Lung (tissue), 12 donors: ENCODE measurements around the gene XPC. TPM values are rescaled to one million over a fixed set of nuclear protein-coding genes. Genes with fewer than 3 reads are reported as not detected.

Source experiments
- ATAC-seq: fragments of 200-7000 bp; cut with Tn5 transposase; one replicate; pipeline ENCODE4 v1.9.1; 2020; ENCODE audit warnings: moderate number of reproducible peaks; ENCODE audit not compliant: insufficient read depth, low FRiP score
- DNase-seq, 3 donors: peaks; one replicate each; pipeline ENCODE4 v3.0.0-alpha.2; 2013 to 2017
- H3K27ac ChIP-seq, 2 donors: one replicate each; pipeline ENCODE4 v1.5.1; 2013; ENCODE audit warnings: mild to moderate bottlenecking in 2 of 2, moderate library complexity in 2 of 2, control low read depth in 1 of 2, inconsistent platforms in 1 of 2, low read depth in 1 of 2, low read length in 1 of 2
- H3K27me3 ChIP-seq, 3 donors: one replicate each; pipeline ENCODE4 v1.5.1; 2013; ENCODE audit warnings: low read length in 2 of 3; ENCODE audit not compliant: control insufficient read depth in 3 of 3, insufficient read depth in 3 of 3
- H3K36me3 ChIP-seq, 4 donors: one replicate each; pipeline ENCODE4 v1.5.1; 2013; ENCODE audit warnings: low read length in 4 of 4, mild to moderate bottlenecking in 1 of 4, moderate library complexity in 1 of 4; ENCODE audit not compliant: control insufficient read depth in 4 of 4, insufficient read depth in 4 of 4
- H3K4me1 ChIP-seq, 5 donors: one replicate each; pipeline ENCODE4 v1.5.1; 2013; ENCODE audit warnings: low read length in 5 of 5, mild to moderate bottlenecking in 2 of 5, moderate library complexity in 1 of 5; ENCODE audit not compliant: control insufficient read depth in 5 of 5, insufficient read depth in 5 of 5
- H3K4me3 ChIP-seq: one replicate; pipeline ENCODE4 v1.5.1; 2013; ENCODE audit warnings: mild to moderate bottlenecking, control low read depth, moderate library complexity
- H3K9ac ChIP-seq, 2 donors: one replicate each; pipeline ENCODE4 v1.5.1; 2013; ENCODE audit warnings: low read length in 2 of 2, control low read depth in 1 of 2; ENCODE audit not compliant: insufficient read depth in 1 of 2
- H3K9me3 ChIP-seq, 4 donors: one replicate each; pipeline ENCODE4 v1.5.1; 2013; ENCODE audit warnings: low read length in 3 of 4, mild to moderate bottlenecking in 1 of 4, moderate library complexity in 1 of 4; ENCODE audit not compliant: control insufficient read depth in 4 of 4, insufficient read depth in 3 of 4
- CTCF ChIP-seq: IDR thresholded peaks from 2 replicates; pipeline ENCODE4 v1.5.1; 2012; ENCODE audit warnings: mild to moderate bottlenecking; ENCODE audit errors: control extremely low read depth, extremely low read depth
- WGBS, 2 donors: extraction: QIAGEN DNeasy Blood & Tissue Kit; methylation state at CpG; one replicate each; pipeline ENCODE4 v1.1.7; 2013; 5-methylcytosine and 5-hydroxymethylcytosine counted together
- polyA plus RNA-seq, 2 donors: library from polyadenylated mRNA; stranded (reverse); fragments of 200-250 nt; gene quantifications; one replicate each; pipeline ENCODE4 v1.2.1, GENCODE V29; 2013
- total RNA-seq, 2 donors: library from RNA; depleted of rRNA in 1 of 2; stranded (reverse); fragments of >200 nt in 1 of 2; gene quantifications; one replicate each; pipeline ENCODE4 v1.2.1, GENCODE V29; 2014 to 2021
- donor health status: control.
- donor health status: control.
- donor health status: Bipolar disorder and iron deficiency.
- donor health status: healthy.
- donor health status: DM: yes; HTN: yes; CAD: no.

The XPC gene
- total and polyA plus RNA-seq, 4 donors = 16.4 to 31.9 (median 23.7) TPM

- peaks cover 6 to 22% (median 7%) of the 10 kb centered on the region in 5 donors for H3K4me1 ChIP-seq
- WGBS, 2 donors = 85 to 87% methylated on average over 5 of the region's 5 CpGs
- peaks cover 7 to 60% (median 32%) of the 10 kb centered on the region in 4 donors for H3K36me3 ChIP-seq
- no peaks in the 10 kb centered on the region for H3K9me3 ChIP-seq
- H3K27me3 ChIP-seq = no peaks in the 10 kb centered on the region
- DNase-seq (no peak), ATAC-seq (no peak)
- no peak overlapping the region for H3K9ac ChIP-seq
- no peak overlapping the region for H3K4me3 ChIP-seq
- peak overlapping the region in 1 of 2 donors; percentile 8 for H3K27ac ChIP-seq
- TF ChIP-seq CTCF = no peak
Observed at GRCh38 chr3:14139771-14140170, 38.6 kb downstream of the XPC start.

GRCh38 chr3:14138878-14139655 lies 39.3 kb downstream of the XPC start:
- H3K4me1 ChIP-seq = peaks cover 3 to 15% (median 6%) of the 10 kb centered on the region in 5 donors
- peaks cover 14 to 67% (median 35%) of the 10 kb centered on the region in 4 donors for H3K36me3 ChIP-seq
- no peak for TF ChIP-seq CTCF
- no peaks in the 10 kb centered on the region for H3K27me3 ChIP-seq
- ATAC-seq = no peak
- WGBS, 2 donors = 87 to 92% methylated on average over 14 of the region's 14 CpGs
- no peak for DNase-seq
- no peak overlapping the region for H3K9ac ChIP-seq
- no peaks in the 10 kb centered on the region for H3K9me3 ChIP-seq
- no peak overlapping the region for H3K27ac ChIP-seq
- no peak overlapping the region for H3K4me3 ChIP-seq

GRCh38 chr3:14138109-14138877 lies 40.1 kb downstream of the XPC start:
- DNase-seq (no peak), ATAC-seq (no peak)
- Histone ChIP-seq H3K4me3 (no peak overlapping the region), H3K36me3 (peaks cover 15 to 75% (median 40%) of the 10 kb centered on the region in 4 donors), H3K27me3 (no peaks in the 10 kb centered on the region), H3K9ac (no peak overlapping the region), H3K27ac (no peak overlapping the region), H3K9me3 (no peaks in the 10 kb centered on the region), H3K4me1 (peaks cover 0 to 8% (median 4%) of the 10 kb centered on the region in 5 donors)
- 90 to 94% methylated on average over 16 of the region's 16 CpGs for WGBS, 2 donors
- TF ChIP-seq CTCF = no peak
